Lung (tissue), 12 donors: ENCODE results near the gene ZBTB42. TPM values are rescaled to one million over a fixed set of nuclear protein-coding genes. Genes with fewer than 3 reads are reported as not detected.

Source experiments
- ATAC-seq: fragments of 200-7000 bp; cut with Tn5 transposase; one replicate; pipeline ENCODE4 v1.9.1; 2020; ENCODE audit warnings: moderate number of reproducible peaks; ENCODE audit not compliant: insufficient read depth, low FRiP score
- DNase-seq, 3 donors: peaks; one replicate each; pipeline ENCODE4 v3.0.0-alpha.2; 2013 to 2017
- H3K27ac ChIP-seq, 2 donors: one replicate each; pipeline ENCODE4 v1.5.1; 2013; ENCODE audit warnings: mild to moderate bottlenecking in 2 of 2, moderate library complexity in 2 of 2, control low read depth in 1 of 2, inconsistent platforms in 1 of 2, low read depth in 1 of 2, low read length in 1 of 2
- H3K27me3 ChIP-seq, 3 donors: one replicate each; pipeline ENCODE4 v1.5.1; 2013; ENCODE audit warnings: low read length in 2 of 3; ENCODE audit not compliant: control insufficient read depth in 3 of 3, insufficient read depth in 3 of 3
- H3K36me3 ChIP-seq, 4 donors: one replicate each; pipeline ENCODE4 v1.5.1; 2013; ENCODE audit warnings: low read length in 4 of 4, mild to moderate bottlenecking in 1 of 4, moderate library complexity in 1 of 4; ENCODE audit not compliant: control insufficient read depth in 4 of 4, insufficient read depth in 4 of 4
- H3K4me1 ChIP-seq, 5 donors: one replicate each; pipeline ENCODE4 v1.5.1; 2013; ENCODE audit warnings: low read length in 5 of 5, mild to moderate bottlenecking in 2 of 5, moderate library complexity in 1 of 5; ENCODE audit not compliant: control insufficient read depth in 5 of 5, insufficient read depth in 5 of 5
- H3K4me3 ChIP-seq: one replicate; pipeline ENCODE4 v1.5.1; 2013; ENCODE audit warnings: mild to moderate bottlenecking, control low read depth, moderate library complexity
- H3K9ac ChIP-seq, 2 donors: one replicate each; pipeline ENCODE4 v1.5.1; 2013; ENCODE audit warnings: low read length in 2 of 2, control low read depth in 1 of 2; ENCODE audit not compliant: insufficient read depth in 1 of 2
- H3K9me3 ChIP-seq, 4 donors: one replicate each; pipeline ENCODE4 v1.5.1; 2013; ENCODE audit warnings: low read length in 3 of 4, mild to moderate bottlenecking in 1 of 4, moderate library complexity in 1 of 4; ENCODE audit not compliant: control insufficient read depth in 4 of 4, insufficient read depth in 3 of 4
- CTCF ChIP-seq: IDR thresholded peaks from 2 replicates; pipeline ENCODE4 v1.5.1; 2012; ENCODE audit warnings: mild to moderate bottlenecking; ENCODE audit errors: control extremely low read depth, extremely low read depth
- WGBS, 2 donors: extraction: QIAGEN DNeasy Blood & Tissue Kit; methylation state at CpG; one replicate each; pipeline ENCODE4 v1.1.7; 2013; 5-methylcytosine and 5-hydroxymethylcytosine counted together
- polyA plus RNA-seq, 2 donors: library from polyadenylated mRNA; stranded (reverse); fragments of 200-250 nt; gene quantifications; one replicate each; pipeline ENCODE4 v1.2.1, GENCODE V29; 2013
- total RNA-seq, 2 donors: library from RNA; depleted of rRNA in 1 of 2; stranded (reverse); fragments of >200 nt in 1 of 2; gene quantifications; one replicate each; pipeline ENCODE4 v1.2.1, GENCODE V29; 2014 to 2021
- donor health status: control.
- donor health status: control.
- donor health status: Bipolar disorder and iron deficiency.
- donor health status: healthy.
- donor health status: DM: yes; HTN: yes; CAD: no.

Gene ZBTB42
- total and polyA plus RNA-seq, 4 donors = 10.2 to 18.6 (median 11.7) TPM

DNA sequence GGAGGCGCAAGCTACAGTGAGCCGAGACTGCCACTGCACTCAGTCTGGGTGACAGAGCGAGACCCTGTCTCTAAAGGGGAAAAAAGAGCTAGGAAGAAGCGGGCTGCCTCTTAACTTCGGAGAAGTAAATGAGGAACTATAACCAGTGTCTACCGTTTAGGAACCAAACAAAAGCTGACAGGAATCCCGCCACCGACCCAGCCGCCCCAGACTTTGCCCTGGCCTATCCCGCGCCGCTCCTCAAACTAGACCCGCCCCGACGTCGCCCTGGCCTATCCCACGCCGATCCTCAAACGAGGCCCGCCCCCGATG lies 48.5 kb upstream of the ZBTB42 start:
- Histone ChIP-seq H3K4me3 (peak overlapping the region; percentile 32), H3K27ac (peak overlapping the region; percentile 74 to 88), H3K36me3 (peaks cover 0 to 23% (median 15%) of the 10 kb centered on the region in 4 donors), H3K9ac (peak overlapping the region in 1 of 2 donors; percentile 83), H3K4me1 (peaks cover 0 to 44% (median 15%) of the 10 kb centered on the region in 5 donors), H3K27me3 (no peaks in the 10 kb centered on the region), H3K9me3 (no peaks in the 10 kb centered on the region)
- no peak for DNase-seq
- ATAC-seq = no peak
- TF ChIP-seq CTCF = no peak
- 3 to 5% methylated on average over 21 of the region's 21 CpGs for WGBS, 2 donors

DNA sequence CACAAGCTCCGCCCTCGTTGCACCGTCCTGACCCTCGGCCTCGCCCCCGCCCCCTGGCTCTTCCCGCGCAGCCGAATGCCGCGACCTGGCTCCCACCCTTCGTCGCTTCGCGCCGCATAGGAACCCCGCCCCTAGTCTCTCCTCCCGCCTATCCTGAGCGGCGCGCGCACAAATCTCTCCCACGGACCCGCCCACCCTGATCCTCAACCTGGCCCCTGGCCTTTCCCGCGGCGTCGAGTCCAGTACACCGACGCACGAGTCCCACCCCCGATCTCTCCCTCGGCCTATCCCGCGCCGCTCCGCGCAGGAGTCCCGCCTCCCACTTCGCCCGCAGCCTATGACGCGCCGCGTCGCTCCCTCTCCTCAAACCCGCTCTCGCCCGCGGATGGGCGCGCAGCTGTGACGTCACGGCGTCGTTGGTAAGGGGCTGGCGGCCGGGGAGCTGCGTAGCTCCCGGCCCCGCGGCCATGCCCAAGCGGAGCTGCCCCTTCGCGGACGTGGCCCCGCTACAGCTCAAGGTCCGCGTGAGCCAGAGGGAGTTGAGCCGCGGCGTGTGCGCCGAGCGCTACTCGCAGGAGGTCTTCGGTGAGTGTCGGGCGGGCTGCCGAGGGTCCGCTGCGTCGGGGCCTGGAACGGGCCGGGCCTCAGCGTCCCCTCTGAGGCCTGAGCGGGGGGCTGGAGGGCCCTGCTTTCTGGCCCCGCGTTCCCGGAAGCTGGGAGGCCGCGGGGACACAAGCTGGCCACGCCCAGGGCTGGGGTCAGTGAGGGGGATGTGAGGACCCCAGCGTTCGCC lies 48.0 kb upstream of the ZBTB42 start, which contains the start of gene SIVA1:
SIVA1 (plus strand) TSS at position 413 of the 793 bp plus-strand sequence; CDS start at position 468, 55 bp downstream.
- no peaks in the 10 kb centered on the region for H3K27me3 ChIP-seq
- peaks cover 0 to 28% (median 20%) of the 10 kb centered on the region in 4 donors for H3K36me3 ChIP-seq
- WGBS, 2 donors = 0% methylated on average over 70 to 95 of the region's 95 CpGs
- DNase-seq (peak; percentile 100), ATAC-seq (peak; percentile 95)
- no peaks in the 10 kb centered on the region for H3K9me3 ChIP-seq
- peak within 1 kb of the TSS; percentile 97 for H3K4me3 ChIP-seq
- H3K27ac ChIP-seq = peak within 1 kb of the TSS; percentile 82 to 97
- H3K9ac ChIP-seq = peak within 1 kb of the TSS; percentile 83 to 86
- no peak for TF ChIP-seq CTCF
- peaks cover 0 to 39% (median 13%) of the 10 kb centered on the region in 5 donors for H3K4me1 ChIP-seq

DNA sequence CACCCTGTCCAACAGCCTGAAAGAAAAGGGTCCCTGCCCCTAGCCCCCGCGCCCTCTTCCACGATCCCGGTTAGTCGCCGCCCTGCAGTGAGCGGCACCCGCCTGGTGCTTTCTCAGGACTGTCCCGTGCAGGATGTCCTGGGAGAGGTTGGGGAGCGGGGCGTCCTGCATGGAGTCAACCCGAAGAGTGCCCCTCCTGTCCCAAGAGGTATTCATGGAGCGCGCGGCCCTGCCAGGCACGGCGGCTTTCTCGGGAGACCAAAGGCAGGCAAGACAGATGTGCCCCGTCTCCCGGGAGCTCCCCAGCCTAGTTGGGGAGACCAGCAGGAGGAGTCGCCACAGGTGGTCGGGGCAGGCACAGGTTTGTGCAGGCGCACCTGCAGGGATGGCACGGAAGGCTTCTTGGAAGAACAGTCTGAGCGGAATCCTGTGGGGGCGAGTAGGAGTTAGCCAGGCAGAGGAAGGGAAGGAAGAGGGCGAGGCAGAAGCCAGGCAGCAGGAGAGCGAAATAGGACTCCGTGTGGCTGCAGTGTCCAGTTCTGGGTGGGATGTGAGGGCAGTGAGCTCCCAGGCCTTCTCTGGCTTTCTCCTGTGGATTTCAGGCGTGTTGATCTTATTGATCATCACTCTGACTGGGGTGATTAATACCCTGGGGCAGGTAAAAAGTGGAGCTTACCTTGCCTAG lies 47.2 kb upstream of the ZBTB42 start:
- H3K27me3 ChIP-seq = no peaks in the 10 kb centered on the region
- no peaks in the 10 kb centered on the region for H3K9me3 ChIP-seq
- ATAC-seq (no peak), DNase-seq (no peak)
- peak overlapping the region; percentile 57 to 86 for H3K9ac ChIP-seq
- TF ChIP-seq CTCF = no peak
- H3K4me3 ChIP-seq = peak overlapping the region; percentile 97
- WGBS, 2 donors = 1 to 2% methylated on average over 30 of the region's 30 CpGs
- peaks cover 0 to 32% (median 11%) of the 10 kb centered on the region in 5 donors for H3K4me1 ChIP-seq
- peak overlapping the region; percentile 82 to 97 for H3K27ac ChIP-seq
- H3K36me3 ChIP-seq = peaks cover 0 to 31% (median 22%) of the 10 kb centered on the region in 4 donors
